KMS-11 (cell line): ENCODE results near the gene C14orf119.
A peak's percentile ranks its signal among the peaks of the same experiment; 100 is the strongest.

ENCODE experiments used
- H2AFZ ChIP-seq: fragments of 200-600 bp; sonication (generic); 2 replicates; pipeline ENCODE4 v1.6.1; 2016; ENCODE audit warnings: antibody characterized with exemption, mixed run types, low read depth
- H3K27ac ChIP-seq: fragments of 200-600 bp; sonication (generic); 2 replicates; pipeline ENCODE4 v1.6.1; 2016; ENCODE audit warnings: mild to moderate bottlenecking, mixed run types
- H3K27me3 ChIP-seq: fragments of 200-600 bp; sonication (generic); 2 replicates; pipeline ENCODE4 v1.6.1; 2017; ENCODE audit warnings: mild to moderate bottlenecking, low read depth, mixed run types, moderate library complexity; ENCODE audit not compliant: insufficient read depth
- H3K36me3 ChIP-seq: fragments of 200-600 bp; sonication (generic); 2 replicates; pipeline ENCODE4 v1.6.1; 2017; ENCODE audit warnings: mild to moderate bottlenecking, mixed run types; ENCODE audit not compliant: insufficient read depth
- H3K4me1 ChIP-seq: fragments of 200-600 bp; sonication (generic); 2 replicates; pipeline ENCODE4 v1.6.1; 2016; ENCODE audit warnings: mild to moderate bottlenecking, low read depth, mixed run types; ENCODE audit not compliant: poor library complexity, severe bottlenecking
- H3K4me2 ChIP-seq: fragments of 200-600 bp; sonication (generic); 2 replicates; pipeline ENCODE4 v1.7.0; 2016; ENCODE audit warnings: mild to moderate bottlenecking, mixed run types
- H3K4me3 ChIP-seq: fragments of 200-600 bp; sonication (generic); IDR thresholded peaks from 2 replicates; pipeline ENCODE4 v1.6.1; 2017; ENCODE audit warnings: low read depth, low read length, mixed read lengths; ENCODE audit not compliant: insufficient read depth
- H3K79me2 ChIP-seq: fragments of 200-600 bp; sonication (generic); 2 replicates; pipeline ENCODE4 v1.6.1; 2016; ENCODE audit warnings: low read depth, mixed run types; ENCODE audit not compliant: insufficient read depth
- H3K9ac ChIP-seq: fragments of 200-600 bp; sonication (generic); 2 replicates; pipeline ENCODE4 v1.6.1; 2016; ENCODE audit warnings: mild to moderate bottlenecking, mixed run types
- H4K20me1 ChIP-seq: fragments of 200-600 bp; sonication (generic); 2 replicates; pipeline ENCODE4 v1.6.1; 2016; ENCODE audit warnings: mild to moderate bottlenecking, mixed run types; ENCODE audit not compliant: insufficient read depth
- TF ChIP-seq, protein P1 (sequence below): fragments of 200-600 bp; sonication (generic); conservative IDR thresholded peaks from 2 replicates; pipeline ENCODE4 v1.6.1; 2017; ENCODE audit warnings: low read depth, mild to moderate bottlenecking, antibody characterized with exemption, low read length, moderate library complexity, mixed read lengths

The C14orf119 gene

GRCh38 chr14:23076785-23077408 lies 18.4 kb upstream of the C14orf119 start:
- no peaks in the 10 kb centered on the region for H3K27me3 ChIP-seq
- H3K27ac ChIP-seq: no peak overlapping the region
- H3K4me2 ChIP-seq: no peak overlapping the region
- no peak overlapping the region for H3K4me3 ChIP-seq
- TF ChIP-seq, protein P1, sequence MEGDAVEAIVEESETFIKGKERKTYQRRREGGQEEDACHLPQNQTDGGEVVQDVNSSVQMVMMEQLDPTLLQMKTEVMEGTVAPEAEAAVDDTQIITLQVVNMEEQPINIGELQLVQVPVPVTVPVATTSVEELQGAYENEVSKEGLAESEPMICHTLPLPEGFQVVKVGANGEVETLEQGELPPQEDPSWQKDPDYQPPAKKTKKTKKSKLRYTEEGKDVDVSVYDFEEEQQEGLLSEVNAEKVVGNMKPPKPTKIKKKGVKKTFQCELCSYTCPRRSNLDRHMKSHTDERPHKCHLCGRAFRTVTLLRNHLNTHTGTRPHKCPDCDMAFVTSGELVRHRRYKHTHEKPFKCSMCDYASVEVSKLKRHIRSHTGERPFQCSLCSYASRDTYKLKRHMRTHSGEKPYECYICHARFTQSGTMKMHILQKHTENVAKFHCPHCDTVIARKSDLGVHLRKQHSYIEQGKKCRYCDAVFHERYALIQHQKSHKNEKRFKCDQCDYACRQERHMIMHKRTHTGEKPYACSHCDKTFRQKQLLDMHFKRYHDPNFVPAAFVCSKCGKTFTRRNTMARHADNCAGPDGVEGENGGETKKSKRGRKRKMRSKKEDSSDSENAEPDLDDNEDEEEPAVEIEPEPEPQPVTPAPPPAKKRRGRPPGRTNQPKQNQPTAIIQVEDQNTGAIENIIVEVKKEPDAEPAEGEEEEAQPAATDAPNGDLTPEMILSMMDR: peak; percentile 71
- H3K9ac ChIP-seq: no peak overlapping the region
- peaks cover 6% of the 10 kb centered on the region for H3K4me1 ChIP-seq
- no peak overlapping the region for H2AFZ ChIP-seq
- H3K79me2 ChIP-seq: no peaks in the 10 kb centered on the region
- no peaks in the 10 kb centered on the region for H3K36me3 ChIP-seq
- H4K20me1 ChIP-seq: no peaks in the 10 kb centered on the region

DNA sequence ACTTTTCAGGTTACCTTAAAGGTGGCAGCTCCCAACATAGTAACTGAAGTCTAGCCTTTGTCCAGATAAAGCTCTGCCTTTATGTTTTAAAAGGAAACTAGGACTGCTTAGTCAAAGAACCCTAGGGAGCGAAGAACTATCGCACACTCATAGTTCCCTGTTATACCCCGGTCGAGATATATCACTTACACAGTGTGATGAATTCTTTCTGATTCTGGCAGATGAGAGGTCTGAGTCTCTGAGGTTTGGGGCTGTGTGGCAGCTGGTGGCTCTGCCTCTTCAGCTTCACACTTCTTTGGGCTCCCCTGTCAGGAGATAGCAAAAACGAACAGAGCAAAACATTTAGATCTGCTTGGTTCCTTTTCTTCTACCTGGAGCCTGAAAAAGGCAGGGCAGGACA lies 17.3 kb upstream of the C14orf119 start:
- TF ChIP-seq, protein P1: no peak
- no peaks in the 10 kb centered on the region for H3K36me3 ChIP-seq
- no peak overlapping the region for H3K9ac ChIP-seq
- H4K20me1 ChIP-seq: no peaks in the 10 kb centered on the region
- no peaks in the 10 kb centered on the region for H3K4me1 ChIP-seq
- H3K27ac ChIP-seq: no peak overlapping the region
- no peak overlapping the region for H3K4me2 ChIP-seq
- no peak overlapping the region for H2AFZ ChIP-seq
- no peak overlapping the region for H3K4me3 ChIP-seq
- no peaks in the 10 kb centered on the region for H3K79me2 ChIP-seq
- no peaks in the 10 kb centered on the region for H3K27me3 ChIP-seq

DNA sequence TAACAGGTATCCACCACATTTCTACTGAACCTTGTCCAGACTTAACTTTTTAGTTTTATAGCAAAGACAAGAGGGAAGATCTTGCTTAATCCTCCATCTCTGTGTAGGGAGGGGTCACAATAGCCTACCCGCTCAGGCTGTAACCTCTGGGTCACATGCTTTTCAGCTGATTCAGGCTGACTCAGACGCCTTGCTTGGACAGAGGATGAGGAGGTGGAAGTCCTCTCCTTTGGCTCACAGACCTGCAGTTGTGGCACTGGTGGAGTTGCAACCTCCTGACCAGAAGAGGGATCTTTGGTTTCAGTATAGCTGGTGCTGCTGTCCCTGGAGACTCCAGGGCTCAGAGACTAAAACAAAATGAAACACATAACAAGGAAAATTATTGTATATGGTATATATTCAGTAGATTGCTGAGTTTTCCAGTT lies 16.6 kb upstream of the C14orf119 start:
- no peak overlapping the region for H3K4me3 ChIP-seq
- H3K27ac ChIP-seq: no peak overlapping the region
- no peaks in the 10 kb centered on the region for H3K36me3 ChIP-seq
- no peak overlapping the region for H2AFZ ChIP-seq
- no peaks in the 10 kb centered on the region for H3K4me1 ChIP-seq
- H4K20me1 ChIP-seq: no peaks in the 10 kb centered on the region
- no peak overlapping the region for H3K9ac ChIP-seq
- TF ChIP-seq, protein P1: no peak
- no peak overlapping the region for H3K4me2 ChIP-seq
- H3K79me2 ChIP-seq: no peaks in the 10 kb centered on the region
- no peaks in the 10 kb centered on the region for H3K27me3 ChIP-seq

DNA sequence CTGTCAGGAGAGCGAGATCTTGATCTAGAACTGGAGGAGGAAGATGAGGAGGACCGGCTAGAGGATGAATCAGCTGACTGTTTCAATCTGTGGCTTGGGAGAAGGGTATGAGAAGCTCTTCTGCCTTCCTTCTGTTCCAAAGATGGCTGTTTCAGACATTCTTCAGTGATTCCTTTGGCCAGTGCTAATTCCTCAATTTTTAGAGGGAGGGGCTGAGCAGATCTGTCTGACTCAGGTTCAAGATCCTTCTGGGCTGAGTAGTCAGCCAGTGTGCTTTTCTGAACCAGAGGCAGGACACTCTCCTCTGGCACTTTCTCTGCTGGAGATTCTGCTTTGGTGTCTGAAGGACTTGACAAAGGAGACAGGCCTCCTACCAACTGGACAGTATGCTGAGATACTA lies 15.6 kb upstream of the C14orf119 start:
- no peak overlapping the region for H3K27ac ChIP-seq
- H2AFZ ChIP-seq: no peak overlapping the region
- H3K79me2 ChIP-seq: no peaks in the 10 kb centered on the region
- no peaks in the 10 kb centered on the region for H3K36me3 ChIP-seq
- no peaks in the 10 kb centered on the region for H3K4me1 ChIP-seq
- no peaks in the 10 kb centered on the region for H3K27me3 ChIP-seq
- H3K4me2 ChIP-seq: no peak overlapping the region
- H4K20me1 ChIP-seq: no peaks in the 10 kb centered on the region
- no peak overlapping the region for H3K9ac ChIP-seq
- TF ChIP-seq, protein P1: no peak
- H3K4me3 ChIP-seq: no peak overlapping the region
